ENCODE measurements around the gene ITGB2.

DNA sequence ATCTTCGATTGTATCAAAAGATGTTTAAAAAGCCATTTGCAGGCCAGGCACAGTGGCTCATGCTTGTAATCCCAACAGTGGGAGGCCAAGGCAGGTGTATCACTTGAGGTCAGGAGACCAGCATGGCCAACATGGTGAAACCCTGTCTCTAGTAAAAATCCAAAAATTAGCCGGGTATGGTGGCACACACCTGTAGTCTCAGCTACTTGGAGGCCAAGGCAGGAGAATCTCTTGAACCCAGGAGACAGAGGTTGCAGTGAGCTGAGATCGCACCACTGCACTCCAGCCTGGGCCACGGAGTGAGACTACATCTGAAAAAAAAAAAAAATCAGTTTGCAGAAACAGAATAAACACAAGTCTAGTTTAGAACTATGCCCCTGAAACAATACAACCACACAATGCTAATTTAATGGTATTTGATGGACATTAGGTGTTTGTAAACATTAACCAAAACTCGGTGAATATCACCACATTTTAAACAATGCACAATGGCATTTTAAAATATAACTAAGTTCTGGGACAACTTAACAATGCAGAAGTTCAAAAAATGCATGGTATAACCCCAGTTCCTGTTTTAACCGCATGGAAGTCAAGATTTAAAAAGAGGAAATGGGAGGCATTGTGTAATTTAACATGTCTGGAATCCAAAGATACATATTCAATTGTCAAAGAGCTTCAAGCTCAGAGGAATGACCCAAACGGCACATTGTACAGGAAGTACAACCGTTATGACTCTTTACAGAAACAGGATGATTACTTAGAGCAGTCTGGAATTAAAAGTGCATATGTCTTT, 40.1 kb downstream of the ITGB2 start:
- no peak for TF ChIP-seq CTCF (conservative IDR thresholded peaks at IDR 0.05; ENCODE audit: low read depth, low read length)
- TF ChIP-seq EZH2phosphoT487 (IDR thresholded peaks at IDR 0.05; ENCODE audit: borderline replicate concordance, low read length): no peak
